Left cardiac atrium (tissue), 4 donors: ENCODE results near the gene PHACTR1. TPM values are rescaled to one million over a fixed set of nuclear protein-coding genes. Genes with fewer than 3 reads are reported as not detected.

Source experiments
- ATAC-seq, 2 donors: fragments of 200-7000 bp; cut with Tn5 transposase; one replicate each; pipeline ENCODE4 v1.9.1; 2020; ENCODE audit warnings: mild to moderate bottlenecking in 2 of 2, moderate library complexity in 2 of 2
- DNase-seq: peaks from one replicate; pipeline ENCODE4 v3.0.0-alpha.2; 2020
- intact Hi-C, 2 donors: fragments of 100-400 bp; cut with DNase I; formaldehyde crosslinking; loops; one replicate each; pipeline versions ENCODE4 v1.14.1 to v1.15.1; 2022 to 2023
- total RNA-seq, 2 donors: library from RNA; stranded (reverse); fragmentation: NEBNext Ultra II Directional; extraction: Animal tissue kit (Norgen Biotek cat#: 25700); gene quantifications; one replicate each; pipeline ENCODE4 v1.2.1, GENCODE V29; 2021
- donor health status: DM: no; HTN: yes; CAD: no.
- donor health status: DM: no; HTN: yes; CAD: no; lungs with severe emphysema.
- donor health status: DM: yes; HTN: yes; CAD: no.
- donor health status: Dilated cardiomyopathy.

The PHACTR1 gene
- total RNA-seq, 2 donors from 2014 or later = 12.2 to 16.0 TPM

DNA sequence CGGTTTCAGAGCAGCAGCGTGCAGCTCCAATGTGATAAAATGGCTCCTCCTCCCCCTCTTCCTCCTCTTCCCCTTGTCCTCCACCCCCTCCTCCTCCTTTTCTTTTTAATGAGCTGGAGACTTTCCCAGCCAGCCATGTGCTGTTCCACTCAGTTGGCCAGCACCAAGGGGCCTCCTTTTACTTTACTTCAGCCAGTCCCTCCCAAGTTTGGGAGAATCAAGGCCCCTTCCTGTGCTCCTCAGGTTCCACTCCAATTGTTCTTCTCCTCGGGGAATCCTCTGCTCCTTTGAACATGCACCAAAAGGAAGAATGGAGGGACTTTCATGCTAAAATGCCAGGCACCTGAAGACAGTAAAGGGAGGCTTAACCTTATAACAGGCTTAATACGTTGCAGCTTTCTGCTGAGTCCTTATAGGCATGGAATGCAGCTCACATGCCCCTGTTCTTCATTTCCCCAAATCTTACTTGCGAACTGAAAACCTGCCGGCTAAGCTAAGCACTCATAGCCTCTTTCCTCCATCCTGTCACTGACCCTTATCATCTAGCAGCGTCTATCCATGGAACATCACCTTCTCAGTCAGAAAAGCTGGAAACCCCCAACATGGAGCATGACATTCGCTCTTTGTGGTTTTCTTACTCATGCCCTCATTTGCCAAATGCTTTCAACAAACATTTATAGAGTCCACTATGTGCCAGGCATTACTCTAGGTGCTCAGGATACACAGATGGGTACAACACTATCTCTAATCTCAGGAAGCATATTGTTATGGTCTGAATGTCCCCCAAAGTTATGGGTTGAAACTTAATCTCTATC lies 170.6 kb downstream of the PHACTR1 start:
- DNase-seq (no peak), ATAC-seq (no peak)
- intact Hi-C loops = no loop called here

DNA sequence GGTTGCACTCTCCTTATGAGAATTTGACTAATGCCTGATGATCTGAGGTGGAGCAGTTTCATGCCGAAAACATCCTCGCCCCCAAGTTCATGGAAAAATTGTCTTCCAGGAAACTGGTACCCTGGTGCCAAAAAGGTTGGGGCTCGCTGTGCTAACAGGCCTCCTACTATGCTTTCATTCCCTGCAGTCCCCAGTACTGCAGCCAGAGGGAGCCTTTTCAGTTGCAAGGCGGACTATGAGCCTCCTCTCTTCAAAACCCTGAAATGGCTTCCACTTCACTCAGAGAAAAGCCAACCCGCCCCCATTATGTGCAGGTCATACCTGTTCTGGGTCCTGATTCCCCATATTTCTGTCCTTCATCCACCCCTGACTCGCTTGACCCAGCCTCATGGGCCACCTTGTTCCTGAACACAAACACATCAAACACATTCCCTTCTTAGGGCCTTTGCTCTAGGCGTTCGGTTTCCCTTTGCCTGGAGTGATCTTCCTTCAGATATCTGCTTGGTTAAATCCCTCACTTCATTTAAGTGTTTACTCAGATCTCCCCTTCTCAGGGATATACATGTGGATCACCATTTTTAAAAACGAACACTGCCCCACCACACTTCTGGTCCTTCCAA lies 173.7 kb downstream of the PHACTR1 start:
- no peak for ATAC-seq
- DNase-seq = no peak
- intact Hi-C loops = loop anchor here in 1 of 2 donors (10.0 kb wide), 1 partner anchor 1305 kb away; no protein-coding TSS in a partner anchor

DNA sequence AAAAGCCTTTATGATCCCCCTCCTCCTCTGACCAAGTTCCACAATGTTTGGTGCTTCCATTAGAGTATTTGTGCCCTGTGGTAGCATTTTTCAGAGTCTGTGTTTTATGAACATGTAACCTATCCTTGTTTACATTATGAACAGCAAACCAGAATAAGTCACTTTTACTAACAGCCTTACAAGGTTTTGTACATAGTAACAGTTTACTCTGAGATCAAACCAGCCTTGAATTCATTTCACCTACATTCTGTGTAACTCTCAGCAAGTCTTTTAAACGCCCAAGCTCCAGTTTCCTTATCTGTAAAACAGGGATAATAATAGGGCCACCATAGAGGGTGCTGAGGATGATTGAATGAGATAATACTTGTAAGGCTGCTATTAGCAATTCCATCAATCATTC lies 175.0 kb downstream of the PHACTR1 start:
- intact Hi-C loops = loop anchor here in 1 of 2 donors (10.0 kb wide), 1 partner anchor 1307 kb away; no protein-coding TSS in a partner anchor
- ATAC-seq = no peak
- DNase-seq = no peak

DNA sequence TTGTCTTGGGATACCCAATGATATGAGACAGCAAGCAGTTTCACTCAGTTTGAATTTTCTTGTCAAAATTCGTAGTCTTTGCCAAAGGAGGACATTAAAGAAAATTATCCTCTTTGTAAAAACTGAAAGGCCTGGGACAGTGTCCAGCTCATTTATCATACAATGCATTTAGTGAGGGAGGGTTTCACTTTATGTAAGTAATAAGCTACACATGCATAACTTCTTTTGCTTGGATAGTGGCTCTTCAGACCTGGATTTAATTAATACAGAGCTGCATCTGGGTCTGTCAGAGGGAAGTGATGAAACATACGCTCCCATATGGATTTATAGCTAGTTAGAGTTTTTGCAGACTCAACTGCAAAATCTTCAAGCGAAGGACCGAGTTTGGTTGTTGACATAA lies 175.6 kb downstream of the PHACTR1 start:
- DNase-seq (no peak), ATAC-seq (no peak)
- intact Hi-C loops = loop anchor here in 1 of 2 donors (10.0 kb wide), 1 partner anchor 1307 kb away; no protein-coding TSS in a partner anchor

DNA sequence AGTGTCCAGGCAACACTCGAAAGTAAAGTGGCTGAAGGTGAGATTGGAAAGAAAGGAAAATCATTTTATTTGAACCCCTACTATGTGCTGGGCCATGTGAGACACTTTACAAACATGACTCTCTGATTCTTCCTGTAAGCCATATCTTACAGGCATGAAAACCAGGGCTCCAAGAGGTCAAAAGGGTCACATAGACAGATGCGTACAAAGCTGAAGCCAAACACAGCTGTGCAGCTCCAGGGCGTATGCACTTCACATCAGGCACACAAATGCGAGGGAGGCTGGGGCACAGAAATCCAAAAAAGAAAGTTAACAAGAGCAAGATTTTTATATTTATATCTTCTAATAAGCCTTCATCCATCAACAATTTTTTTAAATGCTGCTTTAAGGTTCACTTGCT lies 176.5 kb downstream of the PHACTR1 start:
- intact Hi-C loops = loop anchor here in 1 of 2 donors (10.0 kb wide), 1 partner anchor 1308 kb away; no protein-coding TSS in a partner anchor

DNA sequence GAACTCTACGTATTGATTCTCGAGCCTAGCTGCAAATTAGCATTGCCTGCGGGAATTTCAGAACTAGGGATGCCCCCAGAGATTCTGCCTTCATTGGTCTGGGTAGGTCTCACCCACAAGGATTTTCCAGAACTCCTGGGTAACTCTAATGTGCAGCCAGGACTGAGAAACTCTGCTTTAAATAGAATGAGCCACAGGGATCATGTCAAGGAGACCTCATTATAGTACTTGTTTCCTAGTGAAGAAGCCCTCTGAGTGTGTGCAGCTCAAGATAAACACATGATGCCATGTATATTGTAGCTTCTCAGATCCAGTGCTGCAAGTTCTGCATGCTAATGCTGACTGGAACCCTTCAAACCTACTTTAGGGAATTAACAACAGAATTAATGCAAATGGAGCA lies 179.2 kb downstream of the PHACTR1 start:
- DNase-seq (no peak), ATAC-seq (no peak)
- intact Hi-C loops = loop anchor here in 1 of 2 donors (2.0 to 10.0 kb wide), 2 partner anchors 257 to 1311 kb away; no protein-coding TSS in a partner anchor

More for the DNA sequence above, 176.5 kb downstream of the PHACTR1 start:
- ATAC-seq = no peak
- no peak for DNase-seq

DNA sequence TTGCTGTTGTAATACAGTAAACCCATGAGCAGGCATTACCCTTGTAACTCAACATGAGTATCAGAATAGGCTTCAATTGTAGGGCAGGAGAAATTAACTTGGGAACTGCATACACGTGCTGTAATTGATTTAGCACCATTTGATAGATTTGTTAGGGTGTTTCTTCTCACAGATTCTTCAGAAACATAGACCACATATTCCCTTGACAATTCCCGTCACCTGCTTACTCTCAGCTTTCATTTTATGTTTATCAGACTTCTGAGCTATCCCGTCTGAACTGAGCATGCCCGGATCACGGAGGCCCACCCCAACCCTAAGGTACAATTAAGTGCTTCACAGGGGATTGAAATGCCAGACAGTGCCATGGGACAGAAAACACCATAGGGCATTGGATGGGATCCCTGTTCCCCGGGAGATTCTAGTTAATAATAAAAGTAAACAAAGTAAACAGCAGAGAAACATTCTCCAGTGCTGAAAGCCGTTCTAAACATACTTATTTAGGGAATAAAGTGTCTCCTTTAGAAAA lies 179.7 kb downstream of the PHACTR1 start:
- DNase-seq = no peak
- intact Hi-C loops = loop anchor here in 1 of 2 donors (10.0 kb wide), 1 partner anchor 1311 kb away; no protein-coding TSS in a partner anchor
- ATAC-seq = no peak

DNA sequence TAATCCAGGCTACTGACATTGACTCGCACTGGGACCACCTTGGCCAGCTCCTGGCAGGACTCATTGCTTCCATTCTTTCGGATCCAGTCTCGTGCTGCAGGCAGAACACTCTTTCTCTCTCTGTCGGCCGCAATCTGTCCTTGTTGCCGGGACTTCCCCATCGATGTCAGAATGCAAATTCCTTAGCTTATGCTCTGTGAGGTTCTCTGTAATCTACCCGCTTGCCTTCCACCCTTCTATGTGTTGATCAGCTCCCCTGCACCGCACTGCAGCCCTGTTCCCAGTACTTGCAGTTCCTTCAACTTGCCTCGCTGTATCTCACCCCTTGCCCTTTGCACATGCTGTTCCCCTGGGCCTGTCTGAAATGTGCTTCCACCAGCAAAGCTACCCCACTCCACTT lies 182.0 kb downstream of the PHACTR1 start:
- DNase-seq (no peak), ATAC-seq (no peak)
- intact Hi-C loops = loop anchor here in 1 of 2 donors (10.0 kb wide), 1 partner anchor 1314 kb away; no protein-coding TSS in a partner anchor

DNA sequence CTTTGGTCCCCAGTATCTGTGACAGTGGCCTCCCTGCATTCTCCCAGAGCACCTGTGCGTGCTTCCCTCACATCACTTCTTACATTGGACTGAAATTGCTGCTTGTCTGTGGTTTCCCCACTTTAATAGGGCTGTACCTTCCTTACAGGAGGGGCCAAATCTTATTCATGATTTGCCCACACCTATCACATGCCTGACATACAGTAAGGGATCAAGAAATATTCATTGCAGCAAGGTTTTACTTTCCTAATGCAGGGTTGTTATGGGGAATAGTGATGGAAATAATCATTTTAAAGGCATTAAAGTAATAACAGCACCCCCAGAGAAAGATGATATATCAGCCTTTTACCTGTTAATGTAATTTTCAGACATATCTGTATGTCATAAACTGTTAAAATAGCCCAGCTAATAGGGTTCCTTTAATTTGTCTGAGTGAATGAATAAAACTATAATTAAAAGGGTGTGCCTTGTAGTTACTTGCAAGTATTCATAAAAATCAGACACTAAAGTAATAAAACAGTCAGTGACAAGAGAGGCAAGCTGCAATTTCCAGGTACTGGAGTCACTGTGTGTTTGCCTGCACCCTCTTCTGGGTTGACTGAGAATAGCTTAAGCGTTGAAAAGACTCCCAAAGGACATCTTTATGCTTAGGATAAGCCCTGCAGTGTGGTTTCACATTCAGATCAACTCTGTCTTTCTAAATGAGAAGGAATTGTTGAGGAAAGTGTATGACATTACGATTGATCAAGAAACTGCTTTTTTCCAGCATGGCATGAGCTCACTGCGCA lies 182.7 kb downstream of the PHACTR1 start:
- DNase-seq = no peak
- no peak for ATAC-seq
- intact Hi-C loops = loop anchor here in 1 of 2 donors (10.0 kb wide), 1 partner anchor 1314 kb away; no protein-coding TSS in a partner anchor

DNA sequence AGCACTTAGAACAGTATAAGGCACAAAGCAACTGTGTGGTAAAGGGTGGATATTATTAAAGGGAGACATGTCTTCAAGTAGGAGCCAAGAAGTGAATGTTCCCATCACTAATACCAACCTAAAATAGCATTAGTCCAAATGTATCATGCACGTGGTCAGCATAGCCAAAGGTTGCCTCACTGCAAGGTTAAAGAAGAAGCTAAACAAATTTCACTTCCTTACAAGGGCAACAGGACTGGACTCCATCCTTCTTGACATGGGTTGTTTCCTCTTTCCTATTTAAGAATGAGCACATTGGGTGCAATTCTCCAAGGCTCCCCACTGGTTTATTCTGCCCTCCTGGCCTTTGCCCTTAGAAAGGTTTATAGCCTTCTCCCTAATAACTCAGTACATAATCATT lies 186.7 kb downstream of the PHACTR1 start:
- ATAC-seq (no peak), DNase-seq (no peak)
- intact Hi-C loops = no loop called here

DNA sequence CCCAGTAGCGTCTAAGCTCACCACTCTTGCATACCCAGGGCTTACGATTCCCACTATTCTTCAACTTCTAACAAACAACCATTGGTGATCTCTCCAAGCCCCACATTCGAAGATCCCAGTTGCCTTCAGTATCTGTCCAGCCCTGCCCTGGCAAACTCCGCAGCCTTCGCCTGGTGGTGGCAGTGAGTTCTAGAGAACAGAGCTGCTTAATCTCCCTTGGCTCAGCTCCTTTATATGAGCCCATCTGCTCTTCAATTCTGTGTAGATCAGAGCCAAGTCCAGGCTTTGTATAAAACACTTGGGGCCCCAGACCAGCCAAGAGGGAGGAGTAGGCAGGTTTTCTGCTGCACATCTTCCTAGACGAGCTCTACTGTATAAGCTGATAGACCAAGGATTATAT lies 193.3 kb downstream of the PHACTR1 start:
- intact Hi-C loops = loop anchor here in 1 of 2 donors (5.0 kb wide), 2 partner anchors 207 to 422 kb away; no protein-coding TSS in a partner anchor
- DNase-seq (no peak), ATAC-seq (peak; percentile 57 to 72)

DNA sequence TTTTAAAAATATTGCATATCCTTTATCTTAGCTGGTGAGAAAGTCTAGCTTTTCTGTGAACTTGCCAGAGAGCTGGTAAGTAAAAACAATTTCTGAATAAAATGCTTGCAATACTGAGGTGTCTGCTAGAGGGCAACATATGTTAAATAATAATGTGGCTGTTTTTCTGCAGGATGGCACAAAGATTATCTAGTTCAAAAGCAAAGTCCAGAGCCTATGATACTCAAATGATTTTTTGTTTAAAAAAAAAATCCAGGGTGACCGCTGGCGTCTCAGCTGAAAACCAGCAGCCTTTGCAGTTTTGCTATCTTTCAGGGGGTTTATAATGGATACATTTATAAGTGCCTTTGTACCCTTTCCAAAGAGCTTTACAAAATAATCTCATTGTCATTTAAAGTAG lies 194.9 kb downstream of the PHACTR1 start:
- intact Hi-C loops = loop anchor here in 1 of 2 donors (5.0 kb wide), 2 partner anchors 206 to 421 kb away; no protein-coding TSS in a partner anchor
- no peak for ATAC-seq
- no peak for DNase-seq

DNA sequence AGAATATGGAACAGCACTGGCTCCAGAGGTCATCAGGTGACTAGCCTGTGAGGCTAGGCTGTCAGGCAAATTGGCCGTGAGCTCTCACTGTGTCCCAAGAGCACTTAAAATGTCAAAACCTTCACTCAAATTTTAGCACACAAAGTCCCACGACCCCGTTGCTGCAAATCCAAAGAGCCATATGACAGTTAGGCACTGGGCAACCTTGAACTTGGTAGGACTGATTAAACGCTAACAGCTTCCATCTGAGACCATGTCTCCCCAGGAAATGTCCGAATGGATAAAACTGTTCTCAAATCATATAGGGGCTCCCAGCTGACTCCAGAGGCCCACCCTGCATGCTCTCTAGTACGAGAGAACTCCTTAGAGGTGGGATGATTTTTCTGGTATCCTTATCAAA lies 196.6 kb downstream of the PHACTR1 start:
- no peak for ATAC-seq
- DNase-seq = no peak
- intact Hi-C loops = loop anchor here in 1 of 2 donors (5.0 kb wide), 2 partner anchors 204 to 419 kb away; no protein-coding TSS in a partner anchor

DNA sequence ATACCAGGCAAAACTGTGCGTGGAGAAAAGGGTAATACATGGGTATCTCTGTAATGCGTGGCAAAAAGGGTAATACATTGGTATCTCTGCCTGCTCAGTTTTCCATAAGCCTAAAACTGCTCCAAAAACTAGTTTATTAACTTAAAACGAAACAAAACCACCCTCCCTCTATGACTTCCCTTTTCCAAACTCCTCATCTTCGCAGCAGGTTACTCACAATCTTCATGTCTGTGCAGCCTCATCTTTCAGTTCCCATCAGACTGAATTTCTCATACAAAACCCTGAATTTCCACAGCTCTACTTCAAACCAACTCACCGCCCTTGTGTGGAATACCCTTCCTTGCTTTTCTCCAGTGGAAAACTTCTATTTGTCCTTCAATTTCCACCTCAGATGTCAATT lies 199.4 kb downstream of the PHACTR1 start:
- no peak for ATAC-seq
- DNase-seq = no peak
- intact Hi-C loops = no loop called here

DNA sequence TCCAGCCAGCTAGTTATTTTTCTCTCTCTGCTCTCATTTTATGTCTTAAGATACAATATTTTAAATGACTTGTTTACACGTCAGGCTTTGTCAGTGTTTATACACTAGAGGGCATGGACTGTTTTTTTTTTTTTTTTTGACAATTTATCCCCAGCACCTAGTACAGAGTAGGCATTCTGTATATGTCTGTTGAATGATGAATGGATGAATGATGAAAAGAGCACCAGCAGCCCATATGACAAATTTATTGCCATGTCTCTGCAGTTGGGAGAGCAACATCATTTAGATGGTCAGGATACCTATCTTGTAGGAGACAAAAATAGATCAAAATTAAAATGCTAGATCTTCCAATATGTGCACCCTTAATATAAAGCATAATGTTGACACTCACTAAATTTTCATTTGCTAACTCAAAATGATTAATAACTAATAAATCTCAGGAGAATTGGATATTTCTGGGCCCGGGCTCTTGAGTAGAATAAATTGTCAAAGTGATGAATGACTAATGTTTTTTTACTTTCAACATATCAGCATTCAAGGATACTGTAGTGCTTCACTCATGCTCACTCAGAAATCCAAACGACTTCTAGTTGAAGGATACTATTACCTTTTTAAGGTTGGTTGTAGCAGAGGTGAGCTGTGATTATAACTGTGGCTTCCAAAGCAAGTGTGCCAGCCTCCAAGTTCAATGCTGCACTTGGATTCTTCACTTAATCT lies 200.0 kb downstream of the PHACTR1 start:
- intact Hi-C loops = no loop called here
- ATAC-seq (no peak), DNase-seq (no peak)

DNA sequence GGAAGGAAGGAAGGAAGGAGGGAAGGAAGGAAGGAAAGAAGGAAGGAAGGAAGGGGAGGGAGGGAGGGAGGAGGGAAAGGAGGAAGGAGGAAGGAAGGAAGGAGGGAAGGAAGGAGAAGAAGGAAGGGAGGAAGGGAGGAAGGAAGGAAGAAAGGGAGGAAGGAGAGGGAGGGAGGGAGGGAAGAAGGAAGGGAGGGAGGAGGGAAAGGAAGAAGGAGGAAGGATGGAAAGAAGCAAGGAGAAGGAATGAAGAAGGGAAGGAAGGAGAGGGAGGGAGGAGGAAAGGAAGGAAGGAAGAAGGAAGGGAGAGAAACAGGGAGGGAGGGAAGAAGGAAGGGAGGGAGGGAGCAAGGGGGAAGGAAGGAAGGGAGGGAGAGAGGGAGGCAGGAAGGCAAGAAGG lies 204.9 kb downstream of the PHACTR1 start:
- ATAC-seq (no peak), DNase-seq (no peak)
- intact Hi-C loops = no loop called here

DNA sequence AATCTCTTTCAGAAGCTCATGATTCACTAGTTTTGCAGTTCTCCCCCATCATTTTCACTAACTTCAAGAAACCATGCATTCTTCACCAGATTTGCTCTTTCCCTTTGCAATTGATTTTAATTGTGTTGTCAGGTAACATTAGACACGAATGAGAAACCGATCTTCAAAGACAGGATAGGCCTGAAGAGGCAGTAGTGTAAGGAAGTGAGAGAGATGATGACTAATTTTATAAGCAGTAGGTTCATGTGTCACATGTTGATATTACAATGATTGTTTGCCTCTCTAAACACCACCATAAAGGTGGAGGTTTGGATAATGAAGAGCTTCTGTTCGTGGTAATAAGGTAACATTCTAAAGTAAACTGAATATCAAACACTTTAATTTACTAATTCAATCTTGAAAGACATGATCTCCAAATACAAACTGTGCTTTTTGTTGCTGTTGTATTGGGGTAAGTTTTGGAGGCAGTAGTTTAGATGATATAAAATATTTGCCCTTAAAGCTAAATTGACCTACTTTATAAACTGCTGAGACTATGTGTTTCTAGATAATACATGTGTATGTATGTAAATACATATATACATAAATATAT lies 207.2 kb downstream of the PHACTR1 start:
- ATAC-seq (no peak), DNase-seq (no peak)
- intact Hi-C loops = no loop called here

DNA sequence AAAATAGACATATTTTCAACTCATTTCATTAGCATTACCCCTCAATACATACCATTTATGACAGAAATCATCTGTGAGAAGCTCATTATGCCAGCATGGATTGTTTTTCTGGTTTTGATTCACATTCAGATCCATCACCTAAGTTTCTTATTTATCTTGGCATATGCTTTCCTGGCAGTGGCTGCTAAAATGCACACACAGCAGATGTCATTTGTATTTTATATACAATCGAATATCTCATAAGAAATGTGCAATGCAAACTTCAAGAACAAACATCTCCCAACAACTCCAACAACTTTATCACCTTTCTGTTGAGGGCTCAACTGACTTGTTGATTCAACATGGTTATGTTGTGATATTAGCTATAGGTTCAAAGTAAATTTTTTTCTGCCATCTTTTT lies 208.3 kb downstream of the PHACTR1 start:
- ATAC-seq = no peak
- no peak for DNase-seq
- intact Hi-C loops = no loop called here
